22Rv1 (cell line): ENCODE measurements around the gene YJEFN3.

ENCODE experiments used
- H3K27ac ChIP-seq: fragments of 450-650 bp; 2 replicates; pipeline ENCODE4 v1.5.1; 2017
- ZFX ChIP-seq: fragments of 450-650 bp; IDR thresholded peaks from 2 replicates; pipeline ENCODE4 v1.6.1; 2017; ENCODE audit warnings: antibody characterized with exemption, borderline replicate concordance
- TF ChIP-seq, protein P1 (sequence below): fragments of 450-650 bp; IDR thresholded peaks from 2 replicates; pipeline ENCODE4 v1.5.1; 2017; ENCODE audit warnings: mild to moderate bottlenecking

The YJEFN3 gene

DNA sequence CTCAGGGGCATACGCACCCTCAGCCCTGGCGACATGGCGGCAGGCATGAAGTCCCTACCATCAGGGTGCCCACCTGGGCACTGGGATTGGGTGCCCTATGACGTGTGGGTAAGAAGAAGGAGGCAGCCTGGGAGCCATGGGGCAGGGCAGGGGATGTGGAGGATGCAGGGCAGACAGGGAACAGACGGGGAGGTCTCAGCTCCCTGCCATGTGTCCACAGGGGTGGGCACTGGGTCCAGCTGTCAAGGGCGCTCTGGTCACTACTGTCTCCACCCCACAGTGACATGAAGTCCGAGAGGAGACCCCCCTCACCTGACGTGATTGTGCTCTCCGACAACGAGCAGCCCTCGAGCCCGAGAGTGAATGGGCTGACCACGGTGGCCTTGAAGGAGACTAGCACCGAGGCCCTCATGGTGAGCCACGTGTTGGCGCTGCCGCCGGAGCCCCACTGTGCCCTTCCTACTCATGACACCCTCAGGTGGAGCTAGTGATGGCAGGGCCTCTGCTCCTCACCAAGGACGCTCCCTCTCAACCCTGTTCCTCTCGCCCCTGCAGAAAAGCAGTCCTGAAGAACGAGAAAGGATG is 36.6 kb upstream of the YJEFN3 start:
- no peak for TF ChIP-seq ZFX
- TF ChIP-seq, protein P1, sequence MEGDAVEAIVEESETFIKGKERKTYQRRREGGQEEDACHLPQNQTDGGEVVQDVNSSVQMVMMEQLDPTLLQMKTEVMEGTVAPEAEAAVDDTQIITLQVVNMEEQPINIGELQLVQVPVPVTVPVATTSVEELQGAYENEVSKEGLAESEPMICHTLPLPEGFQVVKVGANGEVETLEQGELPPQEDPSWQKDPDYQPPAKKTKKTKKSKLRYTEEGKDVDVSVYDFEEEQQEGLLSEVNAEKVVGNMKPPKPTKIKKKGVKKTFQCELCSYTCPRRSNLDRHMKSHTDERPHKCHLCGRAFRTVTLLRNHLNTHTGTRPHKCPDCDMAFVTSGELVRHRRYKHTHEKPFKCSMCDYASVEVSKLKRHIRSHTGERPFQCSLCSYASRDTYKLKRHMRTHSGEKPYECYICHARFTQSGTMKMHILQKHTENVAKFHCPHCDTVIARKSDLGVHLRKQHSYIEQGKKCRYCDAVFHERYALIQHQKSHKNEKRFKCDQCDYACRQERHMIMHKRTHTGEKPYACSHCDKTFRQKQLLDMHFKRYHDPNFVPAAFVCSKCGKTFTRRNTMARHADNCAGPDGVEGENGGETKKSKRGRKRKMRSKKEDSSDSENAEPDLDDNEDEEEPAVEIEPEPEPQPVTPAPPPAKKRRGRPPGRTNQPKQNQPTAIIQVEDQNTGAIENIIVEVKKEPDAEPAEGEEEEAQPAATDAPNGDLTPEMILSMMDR = no peak
- no peak overlapping the region for H3K27ac ChIP-seq

DNA sequence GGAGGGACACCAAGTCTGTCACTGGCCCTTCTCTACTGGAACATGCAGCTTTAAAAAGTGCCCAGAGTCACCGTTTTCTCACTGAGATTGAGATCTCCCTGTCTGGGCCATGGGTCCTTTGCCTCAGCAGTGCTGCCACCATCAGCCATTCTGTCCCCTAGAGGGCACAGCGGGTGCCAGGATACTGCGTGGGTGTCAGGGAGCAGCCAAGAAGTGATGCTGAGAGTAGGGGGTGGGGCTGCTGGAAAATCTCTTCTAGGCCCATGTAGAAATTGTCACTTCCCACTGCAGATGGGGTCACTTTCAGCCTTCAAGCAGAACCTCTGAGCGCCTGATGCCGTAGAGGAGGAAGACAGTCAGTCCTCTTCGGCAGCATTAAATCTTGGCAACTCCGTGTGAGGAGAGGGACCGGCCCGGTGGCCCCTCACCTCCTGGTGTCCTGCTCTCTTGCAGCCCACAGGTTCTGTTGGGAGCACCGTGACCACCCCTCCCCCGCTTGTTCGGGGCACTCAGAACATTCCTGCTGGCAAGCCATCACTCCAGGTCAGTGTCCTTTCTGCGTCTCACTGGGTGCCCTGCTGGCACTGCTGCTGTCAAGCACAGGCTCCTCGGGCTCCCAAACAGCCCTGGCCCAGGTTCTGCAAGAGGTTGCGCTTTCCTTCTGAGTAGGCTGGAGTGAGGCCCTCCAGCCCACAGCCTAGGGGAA is 34.7 kb upstream of the YJEFN3 start:
- TF ChIP-seq, protein P1 = no peak
- TF ChIP-seq ZFX = no peak
- H3K27ac ChIP-seq = no peak overlapping the region

DNA sequence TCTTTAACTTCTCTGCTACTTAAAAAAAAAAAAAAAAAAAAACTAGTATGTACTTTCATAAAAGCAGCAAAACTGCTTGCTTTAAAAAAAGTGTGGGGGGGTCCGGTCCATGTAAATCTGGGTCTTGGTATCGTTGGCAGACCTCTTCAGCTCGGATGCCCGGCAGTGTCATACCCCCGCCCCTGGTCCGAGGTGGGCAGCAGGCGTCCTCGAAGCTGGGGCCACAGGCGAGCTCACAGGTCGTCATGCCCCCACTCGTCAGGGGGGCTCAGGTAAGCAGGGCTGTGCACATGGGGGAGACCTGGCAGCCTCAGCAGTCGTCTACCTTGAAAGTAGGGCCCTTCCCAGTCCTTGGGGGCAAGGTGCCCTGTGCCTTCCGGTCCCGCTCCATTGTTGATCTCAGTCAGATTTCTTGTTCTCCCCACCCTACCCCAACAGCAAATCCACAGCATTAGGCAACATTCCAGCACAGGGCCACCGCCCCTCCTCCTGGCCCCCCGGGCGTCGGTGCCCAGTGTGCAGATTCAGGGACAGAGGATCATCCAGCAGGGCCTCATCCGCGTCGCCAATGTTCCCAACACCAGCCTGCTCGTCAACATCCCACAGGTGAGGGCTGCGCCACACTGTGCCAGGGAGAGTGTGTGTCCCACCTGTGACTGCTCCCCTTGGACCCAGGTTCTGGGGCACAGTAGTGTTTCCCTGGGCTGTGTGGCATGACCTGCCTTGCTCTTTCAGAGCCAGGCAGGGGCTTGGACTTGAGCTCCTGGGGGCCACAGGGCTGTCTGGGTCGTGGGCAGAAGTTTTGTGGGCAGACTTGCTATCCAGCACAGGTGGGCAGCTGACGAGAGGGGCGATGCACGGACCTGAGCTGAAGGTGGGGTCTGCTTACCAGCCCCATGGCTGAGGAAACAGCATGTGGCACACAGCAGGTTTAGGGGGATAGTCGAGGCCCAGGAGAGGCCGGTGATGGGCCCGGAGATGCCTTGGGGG is 32.8 kb upstream of the YJEFN3 start:
- no peak overlapping the region for H3K27ac ChIP-seq
- no peak for TF ChIP-seq ZFX

DNA sequence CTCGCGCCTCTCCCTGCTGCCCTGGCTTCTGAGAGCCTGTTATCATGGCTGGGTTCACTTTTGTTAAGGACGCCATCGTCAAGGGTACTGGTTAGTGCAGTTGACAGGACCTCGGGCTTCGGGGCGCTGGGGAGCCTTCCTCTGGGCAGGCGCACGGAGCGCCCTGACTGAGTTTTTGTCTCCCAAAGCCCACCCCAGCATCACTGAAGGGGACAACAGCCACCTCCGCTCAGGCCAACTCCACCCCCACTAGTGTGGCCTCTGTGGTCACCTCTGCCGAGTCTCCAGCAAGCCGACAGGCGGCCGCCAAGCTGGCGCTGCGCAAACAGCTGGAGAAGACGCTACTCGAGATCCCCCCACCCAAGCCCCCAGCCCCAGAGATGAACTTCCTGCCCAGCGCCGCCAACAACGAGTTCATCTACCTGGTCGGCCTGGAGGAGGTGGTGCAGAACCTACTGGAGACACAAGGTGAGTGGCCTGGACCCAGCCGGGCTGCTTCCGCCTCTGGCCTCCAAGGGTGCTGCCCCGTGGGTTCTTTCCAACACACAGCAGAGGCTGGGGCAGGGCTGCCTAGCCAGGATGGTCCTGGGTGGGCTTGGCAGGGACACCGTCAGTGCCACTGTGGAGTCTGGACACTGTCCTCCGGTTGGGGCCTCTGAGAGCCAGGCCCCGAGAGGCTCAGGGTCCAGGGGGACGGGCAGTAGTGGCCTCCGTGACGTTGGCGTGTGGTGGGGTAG is 30.3 kb upstream of the YJEFN3 start:
- H3K27ac ChIP-seq = no peak overlapping the region
- TF ChIP-seq ZFX = no peak
- TF ChIP-seq, protein P1 = no peak

DNA sequence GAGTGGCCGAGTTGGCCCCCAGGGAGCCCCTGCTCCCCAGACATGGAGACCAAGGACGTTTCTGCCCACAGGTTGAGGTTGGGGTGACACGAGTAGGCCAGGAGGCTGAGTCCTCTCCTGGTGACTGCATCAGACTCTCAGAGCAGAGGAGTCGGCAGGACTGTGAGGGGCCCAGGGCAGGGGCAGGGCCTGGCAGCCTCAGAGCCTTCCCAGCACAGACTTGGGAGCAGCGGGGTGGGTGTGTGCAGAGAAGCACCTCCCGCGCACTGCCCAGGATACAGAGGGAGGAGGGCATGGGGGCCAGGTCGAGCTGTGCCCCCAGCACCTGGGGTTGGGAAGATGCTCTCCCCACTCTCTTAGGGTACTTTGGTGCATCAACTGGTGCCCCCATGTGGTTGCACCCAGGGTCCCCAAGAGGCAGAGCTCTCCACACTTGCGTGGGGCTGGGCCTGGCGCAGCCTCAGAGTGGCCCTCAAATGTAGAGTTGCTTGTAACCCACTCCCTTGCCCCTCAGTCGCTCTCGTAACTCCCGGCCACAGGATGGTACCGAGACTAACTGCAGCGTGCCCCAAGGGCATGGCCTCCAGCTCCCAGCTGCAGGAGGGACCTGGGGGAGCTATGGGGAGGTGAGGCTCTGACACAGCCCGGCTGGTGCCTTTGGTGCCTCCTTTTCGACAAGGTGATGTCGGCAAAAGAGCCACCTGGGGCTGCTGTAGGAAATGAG is 29.3 kb upstream of the YJEFN3 start:
- H3K27ac ChIP-seq = no peak overlapping the region
- TF ChIP-seq, protein P1 = no peak
- TF ChIP-seq ZFX = no peak

DNA sequence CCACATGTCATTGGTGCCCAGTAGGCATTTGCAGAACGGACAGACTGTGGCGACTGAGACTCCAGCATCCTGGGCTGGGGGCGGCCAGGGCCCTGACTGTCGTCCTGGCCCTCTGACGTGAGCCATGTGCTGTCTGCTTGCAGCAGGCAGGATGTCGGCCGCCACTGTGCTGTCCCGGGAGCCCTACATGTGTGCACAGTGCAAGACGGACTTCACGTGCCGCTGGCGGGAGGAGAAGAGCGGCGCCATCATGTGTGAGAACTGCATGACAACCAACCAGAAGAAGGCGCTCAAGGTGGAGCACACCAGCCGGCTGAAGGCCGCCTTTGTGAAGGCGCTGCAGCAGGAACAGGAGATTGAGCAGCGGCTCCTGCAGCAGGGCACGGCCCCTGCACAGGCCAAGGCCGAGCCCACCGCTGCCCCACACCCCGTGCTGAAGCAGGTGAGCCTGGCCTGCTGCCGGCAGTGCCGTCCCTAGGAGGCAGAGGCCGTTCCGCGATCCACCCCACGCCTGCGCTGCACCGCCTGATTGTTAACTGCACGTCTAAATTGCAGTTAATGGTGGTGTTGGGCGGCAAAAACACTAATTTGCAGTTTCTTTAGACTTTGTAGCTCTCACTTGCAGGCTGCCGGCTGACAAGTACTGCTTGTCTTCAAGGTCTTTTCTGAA is 27.6 kb upstream of the YJEFN3 start:
- TF ChIP-seq, protein P1 = no peak
- TF ChIP-seq ZFX = no peak
- H3K27ac ChIP-seq = no peak overlapping the region
